GM23338 (cell line): Measurements from ENCODE around the gene PYM1.

Source experiments
- CREB1 ChIP-seq: fragments of 250-450 bp; sonication (Bioruptor Pico); IDR thresholded peaks from 2 replicates; pipeline ENCODE4 v1.5.0; 2020; ENCODE audit warnings: low read depth, mild to moderate bottlenecking, moderate library complexity
- CTCF ChIP-seq, 2 experiments: fragments of 200-600 bp in 1 of 2; sonication (generic) in 1 of 2; conservative IDR thresholded peaks; 2 replicates each; pipeline versions ENCODE4 v1.5.1 to v1.6.1; 2016 to 2017; ENCODE audit warnings: antibody characterized with exemption in 2 of 2, low read depth in 2 of 2, mild to moderate bottlenecking in 2 of 2, moderate library complexity in 1 of 2
- EZH2 ChIP-seq: fragments of 200-600 bp; sonication (generic); IDR thresholded peaks from one replicate; pipeline ENCODE4 v1.8.0; 2017; ENCODE audit warnings: antibody characterized with exemption, mild to moderate bottlenecking, low read depth; ENCODE audit not compliant: unreplicated experiment
- EZH2phosphoT487 ChIP-seq: fragments of 200-600 bp; sonication (generic); IDR thresholded peaks from one replicate; pipeline ENCODE4 v1.8.1; 2018; ENCODE audit warnings: antibody characterized with exemption; ENCODE audit not compliant: unreplicated experiment
- JUNB ChIP-seq: IDR thresholded peaks from one replicate; pipeline ENCODE4 v1.6.1; 2016; ENCODE audit warnings: antibody characterized with exemption; ENCODE audit not compliant: unreplicated experiment
- POLR2AphosphoS5 ChIP-seq: IDR thresholded peaks from 2 replicates; pipeline ENCODE4 v1.6.1; 2016; ENCODE audit warnings: antibody characterized with exemption, low read depth
- REST ChIP-seq: IDR thresholded peaks from one replicate; pipeline ENCODE4 v1.6.1; 2018; ENCODE audit warnings: antibody characterized with exemption; ENCODE audit not compliant: unreplicated experiment
- ZNF114 ChIP-seq: fragments of 250-450 bp; sonication (Bioruptor Pico); IDR thresholded peaks from 2 replicates; pipeline ENCODE4 v1.5.0; 2020; ENCODE audit warnings: mild to moderate bottlenecking, moderate library complexity
- ZNF331 ChIP-seq: fragments of 250-450 bp; sonication (Bioruptor Pico); IDR thresholded peaks from 2 replicates; pipeline ENCODE4 v1.5.0; 2020; ENCODE audit warnings: low read depth, mild to moderate bottlenecking, moderate library complexity

- TF ChIP-seq CTCF (conservative IDR thresholded peaks at IDR 0.05; ENCODE audit: low read depth in 2 of 2) (no peak), REST (no peak), POLR2AphosphoS5 (peak; percentile 78), EZH2 (no peak), ZNF114 (CRISPR knock-in tag) (no peak), ZNF331 (CRISPR knock-in tag) (no peak), JUNB (no peak), EZH2phosphoT487 (no peak), CREB1 (CRISPR knock-in tag) (peak; percentile 81)
Measured at GRCh38 chr12:55966408-55967281, 39.0 kb upstream of the PYM1 start, which contains the start of gene CDK2.
